ENCODE data around the gene LOC101059915.

Gene LOC101059915

GRCh38 chrX:71667328-71668247 lies at the start of gene LOC101059915:
Gene LOC101059915 (plus strand): TSS chrX:71667546.
- no peak for DNase-seq

- DNase-seq: no peak
These were observed 49.6 kb upstream of the LOC101059915 start for GRCh38 chrX:71617742-71618141.

GRCh38 chrX:71618303-71618721 lies 49.0 kb upstream of the LOC101059915 start, which contains the start of gene CXCR3:
Gene CXCR3 (minus strand): TSS chrX:71618511. CDS start chrX:71618449, 62 bp downstream.
- DNase-seq: peak; percentile 25 to 44

- DNase-seq: no peak
These were observed 48.6 kb upstream of the LOC101059915 start for GRCh38 chrX:71618787-71619186.

- peak; percentile 1 to 54 for DNase-seq
These were observed 48.2 kb upstream of the LOC101059915 start for GRCh38 chrX:71619193-71619592.

GRCh38 chrX:71619986-71620385 lies 47.4 kb upstream of the LOC101059915 start:
- DNase-seq: no peak

GRCh38 chrX:71621603-71622002 lies 45.7 kb upstream of the LOC101059915 start:
- no peak for DNase-seq

- DNase-seq: no peak
These were observed 45.2 kb upstream of the LOC101059915 start for GRCh38 chrX:71622032-71622575.

- DNase-seq: peak in 1 of 2 donors; percentile 3
These were observed 44.5 kb upstream of the LOC101059915 start for GRCh38 chrX:71622576-71623450.

- peak; percentile 2 to 46 for DNase-seq
These were observed 43.6 kb upstream of the LOC101059915 start for GRCh38 chrX:71623714-71624113.

GRCh38 chrX:71625471-71625870 lies 41.9 kb upstream of the LOC101059915 start:
- no peak for DNase-seq

- DNase-seq: no peak
These were observed 40.8 kb upstream of the LOC101059915 start for GRCh38 chrX:71626576-71626975.

GRCh38 chrX:71627588-71628404 lies 39.5 kb upstream of the LOC101059915 start:
- no peak for DNase-seq

GRCh38 chrX:71629467-71629866 lies 37.9 kb upstream of the LOC101059915 start:
- no peak for DNase-seq

GRCh38 chrX:71632923-71633657 lies 34.3 kb upstream of the LOC101059915 start:
- no peak for DNase-seq

- no peak for DNase-seq
These were observed 33.0 kb upstream of the LOC101059915 start for GRCh38 chrX:71634366-71634765.

- DNase-seq: no peak
These were observed 30.7 kb upstream of the LOC101059915 start for GRCh38 chrX:71636438-71637252.

GRCh38 chrX:71637253-71637618 lies 30.1 kb upstream of the LOC101059915 start:
- no peak for DNase-seq

- DNase-seq: no peak
These were observed 29.5 kb upstream of the LOC101059915 start for GRCh38 chrX:71637848-71638247.

- DNase-seq: no peak
These were observed 28.9 kb upstream of the LOC101059915 start for GRCh38 chrX:71638409-71638808.

GRCh38 chrX:71640002-71640401 lies 27.3 kb upstream of the LOC101059915 start:
- no peak for DNase-seq
